Measurements from ENCODE around the gene PLEKHD1.

DNA sequence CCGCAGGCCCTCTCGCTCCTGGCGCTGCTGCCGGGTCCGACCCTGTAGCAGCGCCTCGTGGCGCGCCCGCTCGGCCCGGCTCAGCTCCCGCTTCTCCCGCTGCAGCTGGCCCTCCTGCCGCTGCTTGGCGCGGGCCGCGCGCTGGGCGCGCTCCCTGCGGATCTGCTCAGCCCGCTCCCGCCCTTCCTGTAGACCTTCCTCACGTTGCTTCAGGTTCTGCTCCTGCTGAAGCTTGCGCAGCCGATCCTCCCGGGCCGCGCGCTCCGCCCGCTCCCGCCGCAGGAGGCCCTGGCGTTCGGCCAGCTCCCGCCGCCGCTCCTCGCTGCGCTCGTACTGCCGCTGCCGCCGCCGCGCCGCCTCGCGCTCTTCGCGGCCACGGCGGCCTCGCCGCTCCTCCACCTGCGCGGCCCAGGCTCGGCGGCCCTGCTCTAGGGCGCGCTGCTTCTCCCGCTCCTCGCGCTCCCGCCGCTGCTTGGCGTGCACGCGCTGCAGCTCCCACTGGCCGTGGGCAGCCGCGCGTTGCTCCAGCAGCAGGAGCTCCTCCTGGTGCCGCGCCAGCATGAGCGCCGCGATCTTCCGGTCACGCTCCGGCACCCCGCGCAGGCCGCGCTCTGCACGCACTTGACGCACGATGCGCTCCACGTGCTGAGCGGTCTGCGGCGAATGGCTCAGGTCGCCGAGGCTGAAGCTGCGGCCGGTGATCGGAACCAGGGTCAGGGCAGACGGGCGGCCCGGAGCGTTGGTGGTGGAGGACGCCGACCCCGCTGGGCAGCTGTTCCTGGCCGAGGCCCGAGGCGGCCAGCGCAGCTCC, 87.7 kb downstream of the PLEKHD1 start:
- TF ChIP-seq, protein P1, sequence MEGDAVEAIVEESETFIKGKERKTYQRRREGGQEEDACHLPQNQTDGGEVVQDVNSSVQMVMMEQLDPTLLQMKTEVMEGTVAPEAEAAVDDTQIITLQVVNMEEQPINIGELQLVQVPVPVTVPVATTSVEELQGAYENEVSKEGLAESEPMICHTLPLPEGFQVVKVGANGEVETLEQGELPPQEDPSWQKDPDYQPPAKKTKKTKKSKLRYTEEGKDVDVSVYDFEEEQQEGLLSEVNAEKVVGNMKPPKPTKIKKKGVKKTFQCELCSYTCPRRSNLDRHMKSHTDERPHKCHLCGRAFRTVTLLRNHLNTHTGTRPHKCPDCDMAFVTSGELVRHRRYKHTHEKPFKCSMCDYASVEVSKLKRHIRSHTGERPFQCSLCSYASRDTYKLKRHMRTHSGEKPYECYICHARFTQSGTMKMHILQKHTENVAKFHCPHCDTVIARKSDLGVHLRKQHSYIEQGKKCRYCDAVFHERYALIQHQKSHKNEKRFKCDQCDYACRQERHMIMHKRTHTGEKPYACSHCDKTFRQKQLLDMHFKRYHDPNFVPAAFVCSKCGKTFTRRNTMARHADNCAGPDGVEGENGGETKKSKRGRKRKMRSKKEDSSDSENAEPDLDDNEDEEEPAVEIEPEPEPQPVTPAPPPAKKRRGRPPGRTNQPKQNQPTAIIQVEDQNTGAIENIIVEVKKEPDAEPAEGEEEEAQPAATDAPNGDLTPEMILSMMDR (IDR thresholded peaks at IDR 0.05; ENCODE audit: insufficient read depth, low read depth, low read length) = no peak
- TF ChIP-seq EZH2 (IDR thresholded peaks at IDR 0.05; ENCODE audit: insufficient read depth, low read length) = peak; percentile 56
